ENCODE results near the gene HPCAL1. TPM values are rescaled to one million over a fixed set of nuclear protein-coding genes. Genes with fewer than 3 reads are reported as not detected.
A peak's percentile ranks its signal among the peaks of the same experiment; 100 is the strongest.
"Not testable (repeated sequence)": the region's sequence is repeated elsewhere in the genome, so short reads cannot be mapped to it uniquely, and the experiment has no call there.

HPCAL1 gene
- total RNA-seq, 1 experiment from 2014 or later: 56.8 TPM

DNA sequence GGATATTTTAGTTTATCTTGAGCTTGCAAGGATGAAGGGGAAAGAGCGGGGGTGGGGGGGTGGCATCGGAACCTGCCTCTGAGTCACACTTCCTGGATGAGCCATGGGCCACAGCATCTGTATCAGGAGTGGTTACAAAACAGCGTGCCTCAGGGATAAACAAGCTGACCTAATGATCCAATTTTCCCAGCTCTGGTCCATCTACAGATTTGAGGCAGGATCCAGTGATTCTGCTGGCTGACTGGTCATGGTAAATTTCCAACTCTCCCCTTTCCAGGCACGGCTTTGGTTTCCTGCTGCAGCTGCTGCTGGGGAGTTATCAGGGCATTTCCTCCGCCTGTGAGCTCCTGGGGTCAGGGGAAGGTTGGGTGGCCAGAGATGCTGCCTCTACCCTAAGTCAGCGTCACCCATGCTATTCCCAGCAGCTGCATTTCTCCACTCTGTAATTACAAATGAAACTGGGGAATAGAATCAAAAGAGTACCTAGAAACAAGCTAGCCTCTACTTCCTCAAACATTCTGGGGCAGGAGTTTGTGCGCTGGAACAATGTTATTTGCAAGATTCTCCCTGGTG is 4.7 kb upstream of the HPCAL1 start:
- peak; percentile 57 to 80 for DNase-seq (ENCODE audit: low read depth in 1 of 2, low spot score in 2 of 2)
- H3K9me3 ChIP-seq (replicated peaks): no peaks in the 10 kb centered on the region
- H3K4me3 ChIP-seq: no peak overlapping the region
- no peaks in the 10 kb centered on the region for H3K36me3 ChIP-seq
- no peaks in the 10 kb centered on the region for H3K27me3 ChIP-seq (replicated peaks)
- peaks cover 26% of the 10 kb centered on the region for H3K4me1 ChIP-seq (replicated peaks)
- peak overlapping the region; percentile 32; the same call in 1 of the 2 replicates for H3K27ac ChIP-seq

DNA sequence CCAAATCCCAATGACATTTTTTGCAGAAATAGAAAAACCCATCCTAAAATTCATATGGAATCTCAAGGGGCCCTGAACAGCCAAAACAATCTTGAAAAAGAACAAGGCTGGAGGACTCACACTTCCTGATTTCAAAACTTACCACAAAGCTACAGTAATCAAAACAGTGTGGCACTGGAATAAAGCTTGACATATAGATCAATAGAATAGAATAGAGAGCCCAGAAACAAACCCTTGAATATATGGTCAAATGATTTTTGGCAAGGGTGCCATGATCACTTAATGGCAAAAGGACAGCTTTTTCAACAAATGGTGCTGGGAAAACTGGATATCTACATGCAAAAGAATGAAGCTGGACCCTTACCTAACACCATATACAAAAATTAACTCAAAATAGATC is 3.9 kb upstream of the HPCAL1 start:
- not testable (repeated sequence) for H3K9me3 ChIP-seq (replicated peaks); H3K4me3 ChIP-seq; H3K36me3 ChIP-seq; DNase-seq (ENCODE audit: low read depth in 1 of 2, low spot score in 2 of 2); H3K27me3 ChIP-seq (replicated peaks); H3K27ac ChIP-seq
- H3K4me1 ChIP-seq (replicated peaks): peaks cover 33% of the 10 kb centered on the region

DNA sequence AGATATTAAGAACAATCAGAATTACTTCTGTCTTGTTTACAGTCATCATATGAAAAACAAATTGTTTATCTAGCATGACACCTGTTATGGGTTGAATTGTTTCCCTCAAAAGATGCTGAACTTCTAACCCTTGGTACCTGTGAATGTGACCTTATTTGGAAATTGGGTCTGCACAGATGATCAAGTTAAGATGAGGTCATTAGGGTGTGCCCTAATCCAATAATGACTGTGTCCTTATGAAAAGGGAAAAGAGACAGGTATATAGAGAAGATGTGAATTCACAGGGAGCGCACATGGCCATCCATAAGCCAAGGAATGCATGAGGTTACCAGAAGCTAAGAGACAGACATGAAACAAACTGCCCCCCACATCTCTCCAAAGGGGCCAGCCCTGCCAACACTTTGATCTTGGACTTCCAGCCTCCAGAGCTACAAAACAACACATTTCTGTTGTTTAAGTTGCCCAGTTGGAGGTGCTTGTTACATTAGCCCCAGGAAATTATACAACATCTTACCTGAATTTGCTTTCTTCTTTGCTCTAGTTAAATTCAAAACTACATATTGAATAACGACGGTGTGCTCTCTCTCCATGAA is 2.3 kb upstream of the HPCAL1 start:
- no peak overlapping the region for H3K27ac ChIP-seq
- no peak overlapping the region for H3K4me3 ChIP-seq
- peaks cover 50% of the 10 kb centered on the region for H3K4me1 ChIP-seq (replicated peaks)
- no peak for DNase-seq (ENCODE audit: low read depth in 1 of 2, low spot score in 2 of 2)
- no peaks in the 10 kb centered on the region for H3K36me3 ChIP-seq
- H3K27me3 ChIP-seq (replicated peaks): no peaks in the 10 kb centered on the region
- H3K9me3 ChIP-seq (replicated peaks): no peaks in the 10 kb centered on the region

DNA sequence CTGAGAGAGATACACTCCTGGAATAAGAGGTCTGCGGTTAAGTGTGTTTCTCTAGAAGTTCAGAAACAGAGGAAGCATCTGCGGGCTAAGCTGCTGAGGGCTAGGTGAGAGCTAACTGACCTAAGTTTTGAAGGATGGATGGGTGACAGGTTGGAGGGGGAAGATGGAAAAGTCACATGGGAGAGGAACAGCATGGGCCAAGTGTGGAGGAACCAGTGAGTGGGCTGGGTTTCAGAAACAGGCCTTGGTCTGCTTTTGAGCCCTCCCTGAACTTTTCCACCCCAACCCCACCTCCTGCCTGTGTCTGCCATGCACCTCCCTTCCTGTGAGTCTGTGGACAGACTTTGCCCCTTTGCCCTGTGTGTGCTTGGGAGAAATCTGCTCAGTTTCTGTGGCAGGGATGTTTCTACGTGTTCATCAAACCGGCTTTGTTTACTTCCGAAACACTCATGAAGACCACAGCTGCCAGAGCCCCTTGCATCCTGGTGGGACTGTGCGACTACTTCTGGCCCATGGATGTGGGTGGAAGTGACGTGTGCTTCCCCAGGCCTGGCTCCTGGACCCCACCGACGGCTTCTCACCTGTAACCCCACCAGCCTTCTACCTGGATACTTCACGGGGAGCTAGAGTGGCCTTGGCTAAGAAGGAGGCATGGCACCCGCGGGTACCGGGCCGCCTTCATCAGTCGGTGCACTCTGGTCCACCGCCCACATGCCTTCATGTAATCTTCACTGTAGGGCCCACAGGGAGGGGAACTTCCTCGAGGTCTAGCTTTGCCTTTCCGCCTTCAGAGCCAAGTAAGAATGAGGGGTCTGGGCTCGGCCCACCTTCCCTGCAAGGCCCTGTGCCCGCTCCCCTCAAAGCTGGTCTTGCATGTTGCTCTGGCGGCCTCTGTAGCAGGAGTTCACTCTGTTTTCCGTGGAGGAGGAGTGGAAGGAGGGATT is 1.4 kb upstream of the HPCAL1 start:
- H3K27me3 ChIP-seq (replicated peaks): no peaks in the 10 kb centered on the region
- no peak overlapping the region for H3K27ac ChIP-seq
- no peaks in the 10 kb centered on the region for H3K9me3 ChIP-seq (replicated peaks)
- H3K4me3 ChIP-seq: no peak overlapping the region
- no peaks in the 10 kb centered on the region for H3K36me3 ChIP-seq
- no peak for DNase-seq (ENCODE audit: low read depth in 1 of 2, low spot score in 2 of 2)
- H3K4me1 ChIP-seq (replicated peaks): peaks cover 53% of the 10 kb centered on the region

DNA sequence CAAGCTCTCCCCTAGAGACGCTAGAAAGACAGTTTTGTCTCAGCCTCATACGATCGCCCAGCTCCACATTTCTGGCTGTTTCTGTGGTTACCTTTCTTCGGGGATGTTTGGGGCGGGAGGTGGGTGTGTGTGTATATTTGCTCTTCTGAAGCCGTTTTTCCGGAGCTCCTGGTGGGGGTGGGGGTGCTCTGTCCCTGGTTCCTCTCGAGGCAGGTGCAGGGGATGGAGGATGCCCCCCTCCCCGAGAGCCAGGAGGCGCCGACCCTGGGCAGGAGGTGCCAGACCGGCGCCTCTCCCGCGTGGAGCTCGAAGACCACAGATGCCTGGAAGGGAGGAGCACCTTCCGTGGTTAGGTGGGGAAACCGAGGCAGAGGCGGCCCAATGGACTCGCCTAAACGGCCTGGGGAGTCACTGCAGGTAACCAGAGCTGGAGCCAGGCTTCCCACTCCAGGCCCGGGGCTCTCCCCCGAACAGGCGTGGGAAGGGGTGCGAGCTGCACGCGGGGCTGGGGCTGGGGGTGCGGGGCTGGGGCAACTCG is 694 bp upstream of the HPCAL1 start:
- Histone ChIP-seq H3K4me3 (peak overlapping the region; percentile 75), H3K4me1 (replicated peaks) (peaks cover 53% of the 10 kb centered on the region), H3K27ac (peak overlapping the region; percentile 52), H3K27me3 (replicated peaks) (no peaks in the 10 kb centered on the region), H3K36me3 (no peaks in the 10 kb centered on the region), H3K9me3 (replicated peaks) (no peaks in the 10 kb centered on the region)
- no peak for DNase-seq (ENCODE audit: low read depth in 1 of 2, low spot score in 2 of 2)

DNA sequence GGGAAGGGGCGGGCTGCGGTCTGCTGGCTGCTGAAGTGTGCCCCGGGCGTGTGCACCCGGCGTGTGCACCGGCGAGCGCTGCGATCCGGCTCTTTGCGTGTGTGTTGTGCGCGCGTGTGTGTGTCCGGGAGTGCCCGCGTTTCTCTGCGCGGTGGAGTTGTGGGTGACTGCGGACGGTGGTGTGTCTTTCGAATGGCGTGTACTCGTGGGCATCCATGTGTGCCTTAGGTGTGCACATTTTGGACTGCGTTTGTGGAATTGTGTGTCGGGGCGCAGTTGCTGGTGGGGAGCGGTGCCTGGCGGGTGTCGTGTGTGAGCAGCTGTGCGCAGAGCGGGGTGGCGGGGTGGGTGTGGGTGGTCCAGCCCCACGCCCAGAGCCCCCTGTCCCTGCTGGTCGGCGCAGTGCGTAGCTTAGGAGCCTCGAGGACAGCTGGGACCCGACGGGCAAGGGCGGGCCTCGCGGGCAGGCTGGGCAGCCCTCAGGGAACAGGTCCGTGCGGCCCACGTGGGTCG is 533 bp downstream of the HPCAL1 start:
- no peak overlapping the region for H3K27ac ChIP-seq
- no peaks in the 10 kb centered on the region for H3K9me3 ChIP-seq (replicated peaks)
- H3K36me3 ChIP-seq: no peaks in the 10 kb centered on the region
- no peaks in the 10 kb centered on the region for H3K27me3 ChIP-seq (replicated peaks)
- no peak for DNase-seq (ENCODE audit: low read depth in 1 of 2, low spot score in 2 of 2)
- H3K4me3 ChIP-seq: peak overlapping the region; percentile 75
- peaks cover 43% of the 10 kb centered on the region for H3K4me1 ChIP-seq (replicated peaks)

DNA sequence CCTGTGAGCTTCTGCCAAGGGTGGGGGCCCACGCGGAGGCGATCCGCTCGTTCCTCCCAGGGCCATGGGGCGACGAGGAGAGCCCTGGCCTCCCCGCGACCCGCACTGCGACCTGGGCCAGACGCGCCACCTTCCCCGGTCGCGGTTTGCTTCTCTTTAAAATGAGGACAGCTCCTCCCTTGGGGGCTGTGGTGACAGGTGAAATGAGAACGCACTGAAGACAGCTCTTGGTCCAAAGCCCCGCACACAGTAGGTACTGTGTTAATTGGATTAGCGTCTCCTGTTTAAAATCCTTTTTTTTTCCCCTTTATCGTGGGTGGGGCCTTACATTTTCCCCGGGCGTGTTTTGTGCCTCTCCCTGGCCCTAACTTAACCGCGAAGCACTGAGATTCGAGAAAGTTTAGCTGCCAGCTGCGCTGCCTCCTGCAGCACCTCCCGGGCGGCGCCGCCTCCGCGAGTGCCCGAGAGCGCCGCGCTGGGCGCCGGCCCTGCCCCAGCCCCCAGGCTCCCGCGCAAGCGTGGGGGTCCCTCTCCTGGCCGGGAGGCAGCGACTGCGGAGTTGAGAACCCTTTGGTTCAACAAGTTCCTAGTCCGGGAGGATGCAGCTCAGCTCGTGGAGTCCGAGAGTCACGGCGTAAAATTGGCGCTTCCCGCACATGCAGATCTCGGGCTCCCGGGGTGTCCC is 1.1 kb downstream of the HPCAL1 start:
- peak in 1 of 2 experiments; percentile 55 for DNase-seq (ENCODE audit: low read depth in 1 of 2, low spot score in 2 of 2)
- H3K4me1 ChIP-seq (replicated peaks): peaks cover 38% of the 10 kb centered on the region

DNA sequence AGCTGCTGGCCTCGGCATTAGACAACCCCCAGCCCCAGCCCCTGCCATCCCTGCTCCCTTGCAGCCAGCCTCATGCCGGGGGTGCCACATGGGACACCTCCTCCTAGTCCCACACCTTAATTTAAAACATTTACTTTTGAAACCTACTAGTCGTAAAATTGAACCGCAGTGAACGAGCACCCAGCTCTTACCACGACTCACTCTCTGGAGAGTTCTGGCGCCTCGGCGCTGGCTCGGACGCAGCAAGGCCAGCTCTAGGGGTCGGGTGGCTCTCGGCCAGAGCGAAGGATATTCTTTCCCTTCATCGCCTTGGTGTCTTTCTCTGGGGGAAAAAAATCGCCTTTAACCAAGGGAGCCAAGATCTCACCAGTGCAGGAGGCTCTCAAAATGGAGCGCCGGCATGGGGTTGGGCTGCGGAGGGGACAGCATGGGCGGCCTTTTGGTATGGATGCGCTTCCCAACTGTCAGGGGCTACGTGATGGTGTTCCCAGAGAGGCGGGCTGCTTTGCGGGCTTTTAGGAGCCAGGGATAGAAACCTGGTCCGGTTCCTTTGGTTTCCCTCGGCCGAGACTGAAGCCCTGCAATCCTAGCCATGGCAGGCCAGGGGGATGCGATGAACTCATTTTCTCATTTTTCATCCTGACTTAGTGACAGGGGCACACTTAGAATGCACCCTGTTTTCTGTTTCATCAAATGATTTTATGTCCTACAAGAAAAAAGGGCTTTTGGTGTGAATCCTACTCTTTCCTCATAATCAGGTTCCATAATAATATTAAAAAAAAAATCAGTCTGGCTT is 2.0 kb downstream of the HPCAL1 start:
- H3K4me3 ChIP-seq: peak overlapping the region; percentile 75
- peaks cover 38% of the 10 kb centered on the region for H3K4me1 ChIP-seq (replicated peaks)
- H3K9me3 ChIP-seq (replicated peaks): no peaks in the 10 kb centered on the region
- no peak for DNase-seq (ENCODE audit: low read depth in 1 of 2, low spot score in 2 of 2)
- no peak overlapping the region for H3K27ac ChIP-seq
- H3K36me3 ChIP-seq: no peaks in the 10 kb centered on the region
- H3K27me3 ChIP-seq (replicated peaks): no peaks in the 10 kb centered on the region

More for the DNA sequence above, 1.1 kb downstream of the HPCAL1 start:
- Histone ChIP-seq H3K27me3 (replicated peaks) (no peaks in the 10 kb centered on the region), H3K9me3 (replicated peaks) (no peaks in the 10 kb centered on the region), H3K27ac (no peak overlapping the region), H3K4me3 (peak overlapping the region; percentile 75), H3K36me3 (no peaks in the 10 kb centered on the region)

DNA sequence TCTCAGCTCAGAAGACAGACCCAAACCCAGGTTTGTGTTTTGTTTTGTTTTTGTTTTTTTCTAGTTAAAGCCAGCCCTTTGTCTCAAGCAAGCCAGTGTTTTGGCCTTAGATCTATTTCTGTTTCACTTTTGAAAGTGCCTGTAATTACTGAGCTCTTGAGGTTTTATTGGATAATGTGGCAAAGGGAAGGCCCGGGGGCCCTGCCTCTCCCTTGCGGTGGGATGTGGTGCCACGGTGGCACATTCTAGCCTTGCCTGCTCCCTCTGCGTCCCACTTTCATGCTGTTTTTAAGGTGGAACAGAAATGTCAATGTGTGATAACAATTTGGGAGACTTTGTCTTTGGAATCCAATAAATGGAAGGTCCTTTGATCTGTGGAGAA is 2.5 kb downstream of the HPCAL1 start:
- H3K4me1 ChIP-seq (replicated peaks): peaks cover 38% of the 10 kb centered on the region
- peak in 1 of 2 experiments; percentile 53 for DNase-seq (ENCODE audit: low read depth in 1 of 2, low spot score in 2 of 2)
- no peak overlapping the region for H3K27ac ChIP-seq
- no peaks in the 10 kb centered on the region for H3K9me3 ChIP-seq (replicated peaks)
- H3K27me3 ChIP-seq (replicated peaks): no peaks in the 10 kb centered on the region
- no peak overlapping the region; the same call in 1 of the 2 replicates for H3K4me3 ChIP-seq
- no peaks in the 10 kb centered on the region for H3K36me3 ChIP-seq

DNA sequence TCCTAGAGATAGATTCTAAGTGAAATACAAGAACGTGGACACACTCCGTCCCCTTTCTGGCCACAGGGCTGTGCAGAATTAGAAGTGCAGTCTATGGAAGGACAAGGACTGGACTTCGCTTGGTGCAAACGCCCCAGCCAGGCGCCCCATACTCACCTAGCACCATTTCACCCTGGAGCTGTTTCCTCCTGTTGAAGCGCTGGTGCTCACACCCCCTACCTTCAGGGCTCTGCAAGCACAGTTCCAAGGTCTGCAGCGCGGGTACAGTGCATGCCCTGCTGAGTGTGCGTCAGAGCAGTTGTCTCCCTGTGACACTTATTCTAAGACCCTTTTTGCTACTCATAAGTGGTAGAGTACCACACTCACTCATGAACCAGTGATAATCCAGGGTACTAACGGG is 3.0 kb downstream of the HPCAL1 start:
- no peak overlapping the region for H3K27ac ChIP-seq
- H3K27me3 ChIP-seq (replicated peaks): no peaks in the 10 kb centered on the region
- H3K4me3 ChIP-seq: no peak overlapping the region
- H3K36me3 ChIP-seq: no peaks in the 10 kb centered on the region
- H3K9me3 ChIP-seq (replicated peaks): no peaks in the 10 kb centered on the region
- DNase-seq (ENCODE audit: low read depth in 1 of 2, low spot score in 2 of 2): no peak
- peaks cover 38% of the 10 kb centered on the region for H3K4me1 ChIP-seq (replicated peaks)

DNA sequence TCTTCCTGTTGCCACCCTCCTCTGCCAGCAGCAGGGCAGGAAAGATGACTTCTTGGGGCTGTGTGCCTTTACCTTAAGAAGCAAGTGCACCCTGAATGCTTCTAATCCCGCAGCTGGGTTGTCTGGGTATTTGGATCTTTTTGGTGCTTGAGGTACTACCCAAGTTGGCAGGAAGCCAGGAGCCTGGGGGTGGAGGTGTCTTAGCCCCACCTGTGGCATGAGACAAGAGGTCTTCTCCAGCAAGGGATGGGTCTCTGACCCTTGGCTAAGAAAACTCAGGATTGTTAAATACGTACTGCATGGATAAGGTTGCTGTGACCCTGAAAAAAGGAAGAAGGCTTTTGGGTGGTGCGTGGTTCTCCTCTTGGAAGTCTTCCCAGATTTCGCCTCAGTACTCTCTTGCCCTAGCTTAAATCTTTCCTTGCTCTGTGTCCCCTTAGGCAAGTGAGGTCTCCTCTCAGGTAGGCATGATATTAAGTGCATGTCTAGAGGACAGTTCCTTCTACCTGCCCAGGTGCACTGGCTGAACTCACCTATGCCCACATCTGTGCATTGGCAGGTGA is 4.3 kb downstream of the HPCAL1 start:
- Histone ChIP-seq H3K36me3 (peaks cover 4% of the 10 kb centered on the region), H3K27ac (no peak overlapping the region), H3K4me1 (replicated peaks) (peaks cover 34% of the 10 kb centered on the region), H3K4me3 (no peak overlapping the region), H3K9me3 (replicated peaks) (no peaks in the 10 kb centered on the region), H3K27me3 (replicated peaks) (no peaks in the 10 kb centered on the region)
- DNase-seq (ENCODE audit: low read depth in 1 of 2, low spot score in 2 of 2): no peak

DNA sequence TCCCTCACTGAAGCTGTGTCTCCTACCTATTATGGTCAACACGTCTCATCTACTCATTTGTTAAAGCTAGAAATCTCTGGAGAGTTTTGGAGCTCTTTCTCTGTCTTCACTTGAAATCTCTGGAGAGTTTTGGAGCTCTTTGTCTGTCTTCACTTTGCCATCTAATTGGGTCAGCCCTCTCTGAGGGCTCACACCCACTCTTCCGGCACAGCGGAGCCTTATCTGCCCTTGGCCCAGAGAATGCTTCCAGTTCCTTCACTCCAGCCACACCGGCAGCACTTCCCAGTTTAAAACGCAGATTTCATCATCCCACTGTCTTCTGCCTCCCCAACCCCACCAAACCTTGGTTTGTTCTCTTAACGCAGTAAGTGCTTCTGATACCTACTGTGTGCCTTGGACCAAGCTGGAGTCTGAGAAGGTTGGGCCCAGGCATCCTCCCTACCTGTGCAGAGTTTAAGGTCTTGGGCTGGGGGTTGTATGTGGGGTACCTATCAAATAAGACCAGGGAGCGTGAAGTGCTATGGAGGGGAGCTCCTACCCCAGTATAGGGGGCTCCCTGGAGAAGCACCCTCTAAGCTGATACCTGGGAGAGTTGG is 5.0 kb downstream of the HPCAL1 start:
- no peak for DNase-seq (ENCODE audit: low read depth in 1 of 2, low spot score in 2 of 2)
- Histone ChIP-seq H3K9me3 (replicated peaks) (no peaks in the 10 kb centered on the region), H3K4me3 (no peak overlapping the region), H3K4me1 (replicated peaks) (peaks cover 29% of the 10 kb centered on the region), H3K27ac (no peak overlapping the region), H3K36me3 (peaks cover 7% of the 10 kb centered on the region), H3K27me3 (replicated peaks) (no peaks in the 10 kb centered on the region)
